Activated naive CD4-positive, alpha-beta T cell (primary cell): ENCODE data around the gene GRPR.

Experiments
- DNase-seq, 4 experiments: peaks; one replicate each; lab custom pipeline; 2025; lab: John Stamatoyannopoulos, UW

The GRPR gene

DNA sequence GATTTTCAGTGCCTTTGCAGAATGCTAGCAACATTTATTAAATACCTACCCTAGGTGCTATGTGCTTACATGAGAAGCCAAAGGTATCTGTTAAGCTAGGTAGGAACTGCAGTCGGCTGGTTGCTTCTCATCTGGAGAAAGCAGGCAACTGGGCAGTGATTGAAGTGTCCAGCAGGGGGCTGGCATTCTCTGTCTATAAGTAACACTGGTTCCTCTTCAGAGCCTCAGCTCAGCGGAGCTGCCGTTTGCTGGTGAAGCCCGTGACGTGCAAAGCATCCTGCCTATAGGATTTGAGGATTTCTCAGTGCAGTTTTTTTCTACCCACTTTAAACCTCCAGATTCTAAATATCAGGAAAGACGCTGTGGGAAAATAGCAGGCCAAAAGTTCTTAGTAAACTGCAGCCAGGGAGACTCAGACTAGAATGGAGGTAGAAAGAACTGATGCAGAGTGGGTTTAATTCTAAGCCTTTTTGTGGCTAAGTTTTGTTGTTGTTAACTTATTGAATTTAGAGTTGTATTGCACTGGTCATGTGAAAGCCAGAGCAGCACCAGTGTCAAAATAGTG lies at the start of gene GRPR:
GRPR (plus strand) TSS at position 344 of the 565 bp plus-strand sequence. CDS start 389 bp downstream, outside the sequence.
- DNase-seq, result peak in 3 of 4 experiments; percentile 3 to 53 (median 21)

DNA sequence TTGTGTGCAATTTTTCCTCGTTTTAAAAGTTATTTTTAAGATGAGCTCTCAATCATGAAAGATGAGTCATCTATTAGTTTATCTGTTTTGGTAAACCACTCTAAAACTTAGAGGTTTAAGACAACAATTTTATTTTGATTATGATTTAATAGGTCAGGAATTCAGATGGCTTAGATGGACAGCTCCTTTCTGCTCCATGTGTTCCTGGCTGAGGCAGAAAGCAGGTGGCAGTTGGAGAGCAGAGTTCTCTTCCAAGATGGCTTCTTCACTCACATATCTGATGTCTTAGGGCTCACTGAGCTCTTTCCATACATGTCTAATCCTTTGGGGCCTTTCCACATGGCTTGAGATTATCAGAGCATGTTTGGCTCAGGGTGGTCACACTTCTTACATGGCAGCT lies 48.3 kb upstream of the GRPR start:
- DNase-seq, result no peak

DNA sequence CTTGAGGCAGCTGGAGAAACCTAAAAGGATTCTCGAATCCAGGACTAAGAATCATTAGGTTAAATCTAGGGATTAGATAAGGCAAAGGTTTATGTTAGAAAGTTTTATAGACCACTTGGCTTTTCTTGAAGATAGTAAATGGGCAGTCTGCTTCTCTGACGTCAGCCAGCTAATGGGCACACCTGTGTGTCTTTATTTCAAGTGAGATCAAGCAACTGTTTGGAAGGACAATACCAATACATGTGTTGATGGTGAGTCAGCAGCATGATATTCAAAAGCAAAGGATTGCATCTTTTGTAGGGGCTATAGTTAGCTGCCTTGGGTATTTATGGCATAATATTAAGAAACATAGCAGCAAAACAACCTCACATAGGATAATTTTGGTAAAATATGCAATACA lies 46.5 kb upstream of the GRPR start:
- DNase-seq, result no peak

DNA sequence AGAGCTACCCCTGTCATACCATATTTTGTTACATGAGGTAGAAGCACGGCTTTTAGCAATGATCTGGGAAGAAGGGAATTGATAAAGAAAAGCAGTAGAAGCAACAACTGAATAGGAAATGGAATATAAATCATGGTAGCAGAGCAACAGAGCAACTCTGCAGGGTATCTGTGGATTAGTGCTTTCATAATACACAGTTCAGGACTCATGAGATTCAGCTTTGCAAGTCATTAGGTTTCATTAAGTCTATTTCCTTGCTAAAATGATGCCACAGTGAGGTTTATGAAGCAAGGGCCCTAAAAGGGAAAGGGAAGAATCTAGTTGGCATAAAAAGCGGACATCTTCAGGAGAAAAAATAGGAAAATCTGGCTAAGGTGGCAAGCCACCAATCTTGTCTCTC lies 45.6 kb upstream of the GRPR start:
- DNase-seq, result no peak

DNA sequence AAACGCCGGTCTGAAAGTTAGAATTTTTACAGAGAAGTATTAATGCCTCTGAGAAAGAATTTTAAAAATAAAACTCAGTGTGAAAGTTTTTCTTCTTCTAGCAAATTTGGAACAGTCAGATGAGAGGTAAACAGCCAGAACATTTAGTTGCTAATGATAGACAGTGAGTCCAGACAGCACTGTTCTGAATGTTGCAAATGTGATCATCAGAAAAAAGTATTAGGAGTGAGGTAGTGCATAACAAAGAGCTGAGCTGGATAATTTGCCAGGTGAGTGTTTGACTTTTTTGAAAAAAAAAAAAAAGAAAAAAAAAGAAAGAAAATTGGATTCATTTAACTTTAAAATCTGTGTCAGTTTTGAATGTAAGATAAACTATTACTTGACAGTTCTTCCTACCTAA lies 42.0 kb upstream of the GRPR start:
- DNase-seq, result no peak

DNA sequence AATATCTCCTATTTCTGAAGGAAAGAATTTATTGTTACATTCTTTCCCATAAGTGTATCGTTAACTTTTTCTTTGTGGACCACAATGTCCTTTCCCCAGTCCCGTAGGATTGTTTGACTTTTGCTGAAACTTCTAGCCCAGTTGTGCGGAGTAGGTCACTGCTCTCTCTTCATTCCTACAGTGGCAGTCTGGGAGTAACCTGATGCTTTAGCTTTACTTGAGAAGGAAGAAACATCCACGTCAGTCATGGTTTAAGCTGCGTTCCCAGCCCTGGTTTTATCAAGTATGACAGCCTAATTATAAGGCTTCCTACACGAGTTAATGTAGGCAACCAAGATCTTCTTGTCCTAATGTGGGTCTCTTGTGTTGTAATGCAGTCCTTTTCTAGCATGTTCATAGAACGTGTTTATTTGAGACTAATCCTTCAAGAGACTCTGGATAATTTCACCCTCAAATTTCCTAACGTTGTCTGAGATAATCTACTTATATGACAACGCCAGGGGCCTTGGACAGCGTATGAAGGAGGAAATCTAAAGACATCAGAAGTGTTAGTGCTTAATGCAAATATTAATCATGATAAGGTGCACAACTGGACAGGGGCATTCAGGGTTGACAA lies 40.8 kb upstream of the GRPR start:
- no peak for DNase-seq

DNA sequence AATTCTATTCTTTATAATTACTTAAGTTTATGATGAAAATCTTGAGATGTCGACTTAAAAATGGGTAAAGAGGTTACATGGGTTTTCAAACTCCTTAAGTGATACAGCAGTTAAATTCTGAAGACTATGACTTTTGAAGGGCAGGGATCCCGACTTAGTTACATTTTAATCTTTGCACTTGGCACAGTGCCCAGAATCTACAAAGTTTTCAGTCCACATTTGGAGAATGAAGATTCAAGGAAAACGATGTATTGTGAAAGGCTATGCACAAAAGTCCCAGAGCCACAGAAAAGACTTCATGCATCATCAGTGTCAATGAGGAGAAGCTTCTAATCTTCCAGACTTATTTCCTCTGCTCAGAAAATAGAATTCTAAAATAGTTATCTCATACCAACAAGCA lies 36.3 kb upstream of the GRPR start:
- DNase-seq, result no peak

DNA sequence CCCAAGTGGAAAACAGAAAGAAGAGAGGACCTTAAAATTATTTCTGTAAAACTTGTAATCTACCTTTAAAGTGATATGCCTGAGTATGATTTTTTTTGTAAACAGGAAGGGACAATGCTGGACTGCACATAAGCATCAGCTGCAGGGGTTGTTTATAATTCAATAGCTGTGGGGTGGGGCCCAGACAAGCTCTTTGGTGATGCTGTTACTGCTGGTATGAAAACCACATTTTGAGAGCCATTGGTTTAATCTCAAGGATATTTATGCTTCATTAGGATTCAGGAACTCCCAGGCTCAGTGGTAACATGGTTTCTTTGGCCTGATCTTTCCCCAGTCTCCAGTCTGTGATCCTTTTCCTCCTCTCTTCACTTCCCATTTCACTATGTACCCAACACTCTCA lies 34.3 kb upstream of the GRPR start:
- DNase-seq, result no peak

DNA sequence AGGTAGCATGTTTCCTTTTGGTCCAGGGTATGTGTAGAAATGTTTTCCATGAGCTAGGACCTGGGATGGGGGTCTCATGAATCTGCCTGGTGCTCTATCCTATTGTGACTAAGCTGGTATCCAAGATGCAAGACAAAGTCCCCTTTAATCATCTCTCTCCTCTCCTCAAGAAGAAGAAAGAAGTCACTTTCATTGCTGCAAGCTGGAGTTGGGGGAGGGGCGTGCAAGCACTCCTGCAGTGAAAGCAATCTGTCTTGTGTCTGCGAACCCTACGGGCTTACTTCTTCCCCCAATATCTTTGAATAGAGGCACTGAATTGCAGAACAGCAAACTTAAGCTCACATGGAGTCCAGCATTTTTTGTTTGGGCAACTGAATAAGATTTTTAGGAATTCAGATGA lies 27.2 kb upstream of the GRPR start:
- DNase-seq, result no peak

DNA sequence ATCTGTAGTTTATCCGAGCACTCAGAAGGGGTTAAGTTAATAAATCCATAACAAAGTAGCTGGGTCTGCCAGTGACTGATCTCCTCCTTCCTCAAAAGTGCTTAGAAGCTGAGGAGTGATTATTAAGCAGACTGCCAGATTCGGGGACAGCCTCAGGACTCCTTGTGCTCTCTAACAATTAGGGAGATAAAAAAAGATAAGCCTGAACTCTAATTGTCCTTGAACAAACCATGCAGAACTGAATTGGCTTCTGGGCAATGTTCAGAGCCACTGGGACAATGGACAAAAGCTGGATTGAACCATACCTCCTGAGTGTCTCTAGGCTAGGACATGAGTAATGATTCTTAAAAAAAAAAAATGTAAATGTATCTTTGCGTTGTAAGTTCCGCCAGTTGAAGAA lies 22.7 kb upstream of the GRPR start:
- DNase-seq, result no peak

DNA sequence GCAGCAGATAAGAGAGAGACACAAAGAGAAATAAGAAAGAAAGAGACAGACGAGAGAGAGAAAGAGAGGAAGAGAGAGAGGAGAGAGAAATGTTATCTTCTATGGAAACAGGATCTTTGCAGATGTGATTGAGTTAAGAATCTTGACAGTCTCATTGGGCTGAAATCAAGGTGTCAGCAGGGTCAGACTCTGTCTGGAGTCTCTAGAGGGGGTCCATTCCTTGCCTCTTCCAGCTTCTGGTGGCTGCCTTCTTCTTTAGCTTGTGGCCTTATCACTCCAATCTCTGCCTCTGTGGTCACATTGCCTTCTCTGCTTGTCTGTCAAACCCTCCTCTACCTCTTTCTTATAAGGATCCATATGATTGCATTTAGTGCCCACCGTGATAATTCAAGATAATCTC lies 21.8 kb upstream of the GRPR start:
- DNase-seq, result no peak

DNA sequence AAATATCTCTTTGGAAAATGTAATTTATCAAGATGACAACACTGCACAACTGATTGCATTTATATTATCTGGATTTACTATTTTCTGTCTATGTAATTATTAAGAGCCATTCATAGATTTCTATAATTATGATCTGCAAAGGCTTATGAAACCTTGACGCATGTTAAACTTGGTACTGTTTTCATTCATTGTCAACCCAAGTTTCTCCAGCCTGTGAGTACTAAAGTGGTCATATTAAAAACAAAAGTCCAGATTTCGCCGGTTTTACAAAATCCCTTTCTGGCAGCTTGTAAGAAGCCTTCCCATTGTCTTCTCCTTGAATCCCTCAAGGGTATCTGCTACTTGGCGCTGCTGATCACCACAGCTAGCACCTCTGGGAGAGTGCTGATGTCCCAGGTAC lies 19.7 kb upstream of the GRPR start:
- no peak for DNase-seq

DNA sequence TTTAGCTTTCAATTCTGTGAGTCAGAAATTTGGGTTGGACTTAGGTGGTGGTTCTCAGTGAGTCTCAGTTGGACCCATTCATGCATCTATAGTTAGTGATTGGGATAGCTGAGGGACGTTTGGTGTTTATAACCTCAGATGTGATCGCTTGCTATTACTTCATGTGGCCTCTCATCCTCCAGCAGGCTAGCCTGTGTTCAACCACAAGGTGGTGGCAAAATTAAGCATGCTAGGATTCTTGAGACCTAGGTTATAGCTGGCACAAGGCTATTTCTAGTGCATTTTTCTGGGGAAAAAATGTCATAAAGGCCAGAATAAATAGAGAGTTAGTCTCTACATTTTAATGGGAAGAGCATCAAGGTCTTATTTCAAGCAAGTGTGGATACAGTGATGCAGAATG lies 10.9 kb upstream of the GRPR start:
- no peak for DNase-seq

DNA sequence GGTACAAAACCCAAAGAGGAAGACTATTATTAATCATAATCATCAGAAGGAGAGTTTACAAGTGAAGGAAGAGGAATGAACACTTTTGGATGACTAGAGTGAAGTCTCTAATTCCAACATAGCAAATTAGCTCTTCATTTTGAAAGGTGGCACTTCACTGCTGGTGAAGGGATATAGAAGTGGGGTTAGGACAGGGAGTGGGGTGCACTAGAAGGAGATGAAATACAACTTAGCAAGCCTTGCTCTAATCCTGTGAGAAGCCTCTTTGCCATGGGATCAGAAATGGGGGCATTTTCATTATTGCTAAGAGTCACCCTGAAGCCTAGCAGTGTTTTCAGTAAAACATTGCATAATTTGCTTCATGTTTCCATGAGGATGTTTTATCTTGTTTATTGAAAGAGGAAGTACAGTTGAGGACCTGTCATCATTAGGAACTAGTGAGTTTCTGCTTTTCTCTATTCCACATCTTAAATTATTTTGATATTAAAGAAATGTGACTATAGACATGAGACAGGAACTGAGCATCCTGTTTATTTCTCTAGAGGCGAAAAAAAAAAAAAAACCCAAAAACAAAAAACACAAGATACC lies 9.3 kb upstream of the GRPR start:
- DNase-seq, result no peak

DNA sequence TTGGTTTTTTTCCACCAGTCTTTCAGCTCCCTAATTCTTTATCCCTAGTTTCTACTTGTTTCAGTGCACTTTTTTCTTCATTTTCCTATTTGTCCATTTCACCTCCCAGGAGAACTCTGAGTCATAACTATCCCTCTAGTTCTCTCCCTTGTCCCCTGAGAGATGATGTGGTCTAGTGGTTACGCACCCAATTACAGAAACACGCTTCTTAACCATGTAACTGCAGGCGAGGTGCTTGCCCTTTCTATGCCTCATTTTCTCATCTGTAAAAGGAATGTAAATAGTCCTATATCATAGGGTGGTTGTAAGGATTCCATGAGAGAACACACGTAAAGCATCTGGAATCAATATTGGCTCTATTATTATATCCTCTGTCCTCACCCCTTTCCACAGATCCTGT lies 8.8 kb upstream of the GRPR start:
- no peak for DNase-seq

DNA sequence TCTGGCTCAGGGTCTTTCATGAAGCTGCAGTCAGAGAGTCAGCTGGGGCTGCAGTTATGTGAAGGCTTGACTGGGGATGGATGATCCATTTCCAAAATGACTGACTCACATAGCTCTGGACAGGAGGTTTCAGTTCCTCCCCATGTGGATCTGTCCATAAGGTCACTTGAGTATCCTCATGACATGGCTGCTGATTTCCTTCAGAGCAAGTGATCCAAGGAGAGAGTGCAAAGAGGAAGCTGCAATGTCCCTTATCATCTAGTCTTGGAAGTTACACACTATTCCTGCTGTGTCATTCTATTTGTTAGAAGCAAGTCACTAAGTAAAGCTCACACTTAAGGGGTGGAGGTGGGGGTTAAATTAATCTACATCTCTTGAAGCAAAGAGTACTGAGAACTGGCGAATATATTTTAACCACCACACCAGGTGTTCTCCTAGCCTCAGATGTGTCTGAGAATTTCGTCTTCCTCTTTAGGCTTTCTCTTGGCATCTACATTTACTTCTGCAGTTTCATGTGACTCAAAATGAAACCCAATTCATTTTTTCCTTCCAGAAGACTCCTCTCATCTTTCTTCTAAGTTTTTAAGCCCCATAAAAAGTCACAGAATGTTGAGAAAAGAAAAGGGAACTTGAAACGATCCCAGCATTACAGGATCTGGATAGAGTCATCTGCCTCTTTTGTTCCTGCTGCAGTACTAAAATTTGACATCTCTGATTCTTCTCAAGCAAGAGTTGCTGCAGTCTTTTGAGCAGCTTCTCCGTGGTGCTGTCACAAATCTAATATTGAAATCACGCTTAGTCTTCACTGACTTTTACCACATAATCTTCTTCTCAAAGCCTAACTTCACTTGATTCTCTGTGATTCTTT lies 3.8 kb upstream of the GRPR start:
- DNase-seq, result no peak

DNA sequence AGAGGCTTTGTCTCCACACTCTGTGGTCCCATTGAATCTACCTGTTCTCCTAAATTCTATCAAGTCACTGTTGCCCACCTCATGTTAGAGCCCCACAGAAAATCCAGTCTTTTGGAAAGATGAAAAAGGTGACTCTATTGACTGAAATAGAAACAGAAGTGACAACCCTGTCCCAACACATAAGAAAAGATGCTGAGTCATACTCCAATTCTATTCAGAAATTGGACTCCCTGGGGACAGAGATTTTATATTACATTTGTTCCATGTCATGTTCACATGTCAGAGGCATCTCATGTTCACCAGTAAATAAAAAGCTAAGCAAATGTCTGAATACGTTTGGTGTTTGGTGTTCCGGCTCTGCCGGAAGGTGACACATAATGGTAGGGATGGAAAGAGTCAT lies 2.9 kb upstream of the GRPR start:
- DNase-seq, result no peak

DNA sequence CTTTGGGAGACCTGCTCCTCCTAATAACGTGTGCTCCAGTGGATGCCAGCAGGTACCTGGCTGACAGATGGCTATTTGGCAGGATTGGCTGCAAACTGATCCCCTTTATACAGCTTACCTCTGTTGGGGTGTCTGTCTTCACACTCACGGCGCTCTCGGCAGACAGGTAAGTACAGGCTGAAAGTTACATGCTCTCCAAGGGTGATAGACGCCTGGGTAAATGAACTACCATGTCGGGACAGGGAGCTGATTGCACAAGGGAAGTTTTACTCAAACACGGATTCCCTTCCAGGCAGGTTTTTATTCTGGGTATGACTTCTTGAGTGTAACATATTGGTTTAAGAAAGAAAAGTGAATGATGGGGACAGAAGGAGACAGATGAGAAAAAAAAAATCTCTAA lies 836 bp downstream of the GRPR start:
- DNase-seq, result no peak

DNA sequence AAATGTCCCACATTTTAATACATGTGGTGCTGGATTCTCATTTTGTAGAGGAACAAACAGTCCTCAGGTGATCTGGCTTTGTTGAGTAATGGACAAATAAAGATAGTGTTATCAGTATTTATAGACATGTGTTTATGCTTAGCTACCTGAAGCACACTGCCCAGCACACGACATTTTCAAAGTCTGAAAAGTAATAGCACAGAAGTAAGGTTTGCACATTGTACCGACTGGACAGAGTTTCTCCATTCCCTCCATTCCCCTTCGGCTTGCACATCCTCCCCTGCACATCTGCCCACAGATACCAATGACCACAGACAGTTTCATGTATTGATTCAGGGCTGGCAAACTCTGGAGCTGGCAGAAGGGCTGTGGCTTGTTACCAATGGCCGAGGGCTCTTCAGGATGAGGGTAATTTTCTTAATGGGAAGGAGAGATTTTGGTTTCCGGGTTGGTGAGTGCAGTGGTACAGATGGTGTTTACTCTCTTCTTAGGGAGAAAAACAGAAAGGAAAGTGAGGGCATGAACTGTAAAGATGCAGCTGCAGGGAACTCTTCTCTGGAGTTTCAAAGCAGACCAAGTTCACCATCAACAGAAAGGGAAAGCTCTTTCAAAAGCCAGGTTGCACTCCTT lies 2.3 kb downstream of the GRPR start:
- no peak for DNase-seq

DNA sequence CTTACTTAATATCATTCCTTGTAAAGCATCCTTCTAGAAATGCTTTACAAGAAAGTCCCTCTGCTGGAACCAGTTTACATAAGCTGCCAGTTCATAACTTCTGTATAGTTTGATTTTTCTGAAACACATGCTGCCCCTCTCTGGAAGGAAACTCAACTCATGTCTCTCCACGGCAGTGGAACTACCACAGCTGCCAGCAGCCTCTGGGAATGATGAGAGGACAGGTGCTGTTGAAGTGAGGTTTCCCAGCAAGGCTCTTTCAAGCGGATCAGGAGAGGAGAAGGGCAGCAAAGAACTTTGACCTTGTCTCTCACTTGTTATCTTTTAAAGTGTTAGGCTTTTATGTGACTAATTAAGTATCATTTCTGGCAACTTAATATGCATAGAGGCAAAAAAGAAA lies 7.3 kb downstream of the GRPR start:
- no peak for DNase-seq

DNA sequence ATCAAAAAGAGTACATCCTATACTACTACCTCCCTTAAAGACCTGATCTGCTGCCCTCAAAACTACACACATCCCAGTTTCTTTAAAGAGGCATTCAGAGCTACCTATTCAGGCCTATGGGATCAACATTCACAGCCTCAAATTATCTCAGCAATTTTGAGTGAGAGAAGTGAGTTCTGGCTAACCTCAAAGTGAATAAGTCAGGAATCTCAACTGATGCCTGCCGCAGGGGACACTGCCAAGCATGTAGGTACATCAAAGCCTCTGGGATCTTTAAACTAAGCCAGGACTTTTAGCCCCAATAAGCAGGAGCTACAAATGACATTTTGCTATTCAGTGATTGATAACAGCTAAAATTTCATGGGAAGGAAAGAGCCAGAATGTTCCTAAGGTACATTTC lies 11.6 kb downstream of the GRPR start:
- no peak for DNase-seq

DNA sequence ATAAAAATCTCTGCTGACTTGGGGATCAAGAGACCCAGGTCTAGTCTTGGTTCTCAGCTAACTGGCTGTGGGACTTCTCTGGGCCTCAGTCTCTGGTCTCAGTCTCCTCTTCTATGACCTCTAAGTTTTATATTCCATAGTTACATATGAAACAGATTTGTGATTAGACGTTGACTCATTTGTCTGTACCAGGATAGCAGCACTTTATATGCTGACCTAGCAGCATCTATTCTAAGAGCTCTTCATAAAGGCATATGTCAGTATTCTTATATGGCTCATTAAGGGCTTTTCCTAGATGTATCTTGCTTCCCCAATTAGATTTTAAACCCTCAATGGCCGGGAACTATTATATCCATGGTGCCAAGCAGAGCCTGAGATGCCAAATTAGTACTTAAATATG lies 12.7 kb downstream of the GRPR start:
- no peak for DNase-seq
